Transverse colon (tissue), 3 donors: ENCODE measurements around the gene PLPP2.

Source experiments
- CTCF ChIP-seq, 5 experiments: fragments of 200-600 bp in 3 of 5; fragments of 450-650 bp in 2 of 5; sonication (generic) in 3 of 5; IDR thresholded peaks; 1 replicate in 2 of 5; 2 replicates in 3 of 5; pipeline ENCODE4 v1.5.1; 2016 to 2017; ENCODE audit warnings: antibody characterized with exemption in 5 of 5, inconsistent platforms in 3 of 5, mild to moderate bottlenecking in 2 of 5, moderate library complexity in 1 of 5
- POLR2A ChIP-seq: fragments of 450-650 bp; IDR thresholded peaks from one replicate; pipeline ENCODE4 v1.6.1; 2016; ENCODE audit warnings: antibody characterized with exemption, mild to moderate bottlenecking, moderate library complexity

- no peak for TF ChIP-seq POLR2A
- no peak for TF ChIP-seq CTCF (IDR thresholded peaks at IDR 0.05)
Observed at GRCh38 chr19:280541-281009, 10.6 kb downstream of the PLPP2 start.
